HepG2 (cell line): Measurements from ENCODE around the gene LDLR. TPM values are rescaled to one million over a fixed set of nuclear protein-coding genes. Genes with fewer than 3 reads are reported as not detected.

Experiments used
- ATM ChIP-seq: fragments of 450-650 bp; IDR thresholded peaks from 2 replicates; pipeline ENCODE4 v1.7.1; 2017; ENCODE audit warnings: mild to moderate bottlenecking, borderline replicate concordance
- FOXO4 ChIP-seq: sonication (generic); formaldehyde crosslinking; conservative IDR thresholded peaks from 2 replicates; pipeline ENCODE4 v1.8.1; 2023; ENCODE audit warnings: missing genetic modification reagents
- HOXA3 ChIP-seq: sonication (generic); formaldehyde crosslinking; IDR thresholded peaks from 2 replicates; pipeline ENCODE4 v1.5.0; 2020; ENCODE audit warnings: missing genetic modification reagents
- LBX2 ChIP-seq: sonication (generic); formaldehyde crosslinking; IDR thresholded peaks from 2 replicates; pipeline ENCODE4 v1.5.0; 2020; ENCODE audit warnings: missing genetic modification reagents, mild to moderate bottlenecking, borderline replicate concordance
- MAFF ChIP-seq: IDR thresholded peaks from 2 replicates; pipeline ENCODE4 v1.6.1; 2011; ENCODE audit warnings: low read depth, low read length, improper control_type of control experiment
- MED8 ChIP-seq: sonication (generic); formaldehyde crosslinking; IDR thresholded peaks from 2 replicates; pipeline ENCODE4 v1.8.1; 2023; ENCODE audit warnings: mild to moderate bottlenecking, missing genetic modification reagents; ENCODE audit not compliant: insufficient replicate concordance
- MXD3 ChIP-seq: IDR thresholded peaks from 2 replicates; pipeline ENCODE4 v1.6.1; 2016; ENCODE audit warnings: mild to moderate bottlenecking, missing biosample characterization, missing genetic modification reagents
- TBP ChIP-seq: sonication (generic); formaldehyde crosslinking; IDR thresholded peaks from 2 replicates; pipeline ENCODE4 v1.5.0; 2020; ENCODE audit warnings: missing genetic modification reagents
- ZBTB34 ChIP-seq: sonication (generic); formaldehyde crosslinking; IDR thresholded peaks from 2 replicates; pipeline ENCODE4 v1.8.0; 2022; ENCODE audit warnings: mild to moderate bottlenecking, missing genetic modification reagents
- ZNF230 ChIP-seq: sonication (generic); formaldehyde crosslinking; IDR thresholded peaks from 2 replicates; pipeline ENCODE4 v1.4.0; 2020; ENCODE audit warnings: mild to moderate bottlenecking, missing genetic modification reagents
- ZNF318 ChIP-seq: sonication (generic); formaldehyde crosslinking; IDR thresholded peaks from 2 replicates; pipeline ENCODE4 v1.4.0; 2020; ENCODE audit warnings: mild to moderate bottlenecking, missing genetic modification reagents
- ZNF740 ChIP-seq: sonication (generic); formaldehyde crosslinking; IDR thresholded peaks from 2 replicates; pipeline ENCODE4 v1.4.0; 2020; ENCODE audit warnings: missing genetic modification reagents
- ZNF773 ChIP-seq: sonication (generic); formaldehyde crosslinking; IDR thresholded peaks from 2 replicates; pipeline ENCODE4 v1.4.0; 2020; ENCODE audit warnings: missing genetic modification reagents, borderline replicate concordance
- polyA plus RNA-seq, 8 experiments: library from polyadenylated mRNA; depleted of rRNA in 3 of 8; stranded (reverse) in 7 of 8; unstranded in 1 of 8; fragments of >200 nt; fragmentation: Illumina TruSeq in 4 of 8; extraction: Trizol in 4 of 8; gene quantifications; 2 replicates each; pipeline versions ENCODE4 v1.2.1 to v1.2.3, GENCODE V29; 2011 to 2016; ENCODE audit warnings: low read depth in 4 of 8, missing spikeins in 1 of 8, mixed read lengths in 1 of 8; ENCODE audit not compliant: insufficient read depth in 1 of 8
- total RNA-seq, 5 experiments: library from RNA; depleted of rRNA; stranded (reverse); fragments of >200 nt; fragmentation: Illumina TruSeq; extraction: Trizol; gene quantifications; 2 replicates each; pipeline ENCODE4 v1.2.3, GENCODE V29; 2016; ENCODE audit warnings: low read depth in 1 of 5

LDLR gene
- total and polyA plus RNA-seq, 2 of the 13 experiments (the other 11 are each of a cell fraction or from before 2014, with no cell fraction given), result 51.6 to 92.5 TPM

GRCh38 chr19:11142528-11143171, 53.4 kb downstream of the LDLR start (continued):
- peak; percentile 25; the same call in 1 of the 2 replicates for TF ChIP-seq MXD3 (CRISPR knock-in tag)
- no peak for TF ChIP-seq ZBTB34
- TF ChIP-seq ZNF318, result no peak
- TF ChIP-seq ZNF740 (CRISPR knock-in tag), result peak; percentile 89; the same call in 1 of the 2 replicates
- no peak for TF ChIP-seq MAFF
- TF ChIP-seq FOXO4, result no peak
- TF ChIP-seq TBP (CRISPR knock-in tag), result no peak
- TF ChIP-seq ZNF230 (CRISPR knock-in tag), result peak; percentile 20; the same call in 1 of the 2 replicates
- peak; percentile 60 for TF ChIP-seq MED8 (CRISPR knock-in tag)
- peak; percentile 57; the same call in 1 of the 2 replicates for TF ChIP-seq HOXA3 (CRISPR knock-in tag)
- TF ChIP-seq ZNF773 (CRISPR knock-in tag), result no peak
- TF ChIP-seq ATM, result no peak
- TF ChIP-seq LBX2 (CRISPR knock-in tag), result no peak
